GM21825 (cell line): ENCODE measurements around the gene KATNIP.
A peak's percentile ranks its signal among the peaks of the same experiment; 100 is the strongest.

Experiments
- ATAC-seq: cut with Tn5 transposase; IDR thresholded peaks from one replicate; pipeline ENCODE4 v1.9.1; 2021; ENCODE audit warnings: mild to moderate bottlenecking, moderate library complexity; ENCODE audit not compliant: unreplicated experiment

The KATNIP gene

DNA sequence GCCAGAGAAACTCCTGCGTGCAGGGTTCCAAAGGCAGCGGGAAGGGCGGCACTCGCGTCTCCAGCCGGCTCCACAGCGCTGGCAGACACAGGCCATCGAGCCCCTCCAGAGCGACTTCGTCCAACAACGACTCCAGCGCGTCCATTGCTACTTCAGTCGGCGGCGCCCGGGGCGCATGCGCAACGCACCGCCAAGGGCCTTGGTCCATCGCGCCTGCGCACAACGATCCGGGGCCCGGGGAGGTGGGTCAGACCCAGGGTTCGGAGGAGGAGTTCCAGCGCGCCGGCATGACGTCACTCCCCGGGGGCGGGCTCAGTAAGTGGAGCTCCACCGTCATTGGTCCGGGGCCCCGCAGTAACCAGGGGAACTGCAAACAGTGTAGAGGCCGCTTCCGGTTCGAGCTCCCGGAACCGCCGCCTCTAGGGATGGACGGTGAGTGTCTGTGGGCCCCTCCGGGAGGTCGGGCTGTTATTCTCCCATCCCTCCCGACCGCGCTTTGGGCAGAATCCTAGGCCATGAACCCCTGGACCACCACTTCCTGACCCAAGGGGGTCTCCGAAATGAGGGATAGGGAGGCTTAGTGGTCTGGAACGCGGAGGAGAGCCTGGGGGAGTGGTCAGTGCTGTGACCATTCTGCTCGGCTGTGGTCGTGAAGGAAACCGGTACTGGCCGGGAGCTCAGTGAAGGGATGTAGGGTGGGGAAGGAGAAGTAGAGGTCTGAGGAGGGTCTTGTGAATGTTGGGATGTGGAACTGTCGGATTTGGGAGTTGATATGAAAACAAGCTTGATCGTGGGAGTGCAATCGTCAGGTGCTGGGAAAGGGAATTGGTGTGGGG lies at the start of gene KATNIP, which contains the start of gene GTF3C1:
Gene KATNIP (plus strand): TSS at position 399 of the 836 bp plus-strand sequence. CDS start 27 bp downstream, at position 426.
Gene GTF3C1 (minus strand): TSS at position 168 of the 836 bp plus-strand sequence. CDS start 23 bp downstream, at position 145.
- ATAC-seq = peak; percentile 96

DNA sequence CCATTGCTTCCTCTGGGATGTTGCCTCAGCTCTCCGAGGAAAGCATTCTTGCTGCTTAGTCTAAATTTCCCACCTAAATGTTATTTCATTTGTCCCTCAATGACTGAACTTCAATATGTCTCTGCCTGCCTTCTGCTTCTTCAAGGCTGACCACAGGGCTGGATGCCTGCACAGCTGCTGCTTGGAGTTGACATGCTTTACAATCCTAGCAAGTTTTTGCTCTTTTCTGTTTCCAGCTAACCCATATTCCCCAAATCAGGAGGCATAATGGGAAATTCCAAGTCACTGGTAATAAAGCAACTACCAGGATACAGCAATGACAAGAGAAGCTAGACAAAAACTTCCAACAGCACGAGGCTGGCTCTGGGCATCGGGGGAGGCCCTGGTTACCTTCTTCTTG lies 49.1 kb upstream of the KATNIP start:
- no peak for ATAC-seq

DNA sequence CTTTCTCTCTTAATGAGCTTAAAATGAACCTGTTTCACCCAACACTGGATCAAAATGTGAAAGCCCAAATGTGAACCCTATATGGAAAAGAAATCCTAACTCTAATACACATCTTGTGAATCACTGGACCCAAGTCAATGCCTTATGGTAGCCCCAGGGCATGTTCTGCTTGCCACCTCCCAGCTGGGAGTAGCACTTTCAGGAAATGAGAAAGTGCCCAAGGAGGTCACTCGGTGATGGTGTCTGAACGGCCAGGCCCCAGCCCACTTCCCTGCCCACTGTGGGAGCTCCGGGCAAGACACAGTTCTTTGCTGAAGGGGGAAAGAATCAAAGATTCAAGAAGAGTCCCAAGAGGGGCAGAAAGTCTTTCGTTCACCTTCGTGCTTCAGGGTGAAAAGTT lies 46.3 kb upstream of the KATNIP start:
- ATAC-seq = no peak

DNA sequence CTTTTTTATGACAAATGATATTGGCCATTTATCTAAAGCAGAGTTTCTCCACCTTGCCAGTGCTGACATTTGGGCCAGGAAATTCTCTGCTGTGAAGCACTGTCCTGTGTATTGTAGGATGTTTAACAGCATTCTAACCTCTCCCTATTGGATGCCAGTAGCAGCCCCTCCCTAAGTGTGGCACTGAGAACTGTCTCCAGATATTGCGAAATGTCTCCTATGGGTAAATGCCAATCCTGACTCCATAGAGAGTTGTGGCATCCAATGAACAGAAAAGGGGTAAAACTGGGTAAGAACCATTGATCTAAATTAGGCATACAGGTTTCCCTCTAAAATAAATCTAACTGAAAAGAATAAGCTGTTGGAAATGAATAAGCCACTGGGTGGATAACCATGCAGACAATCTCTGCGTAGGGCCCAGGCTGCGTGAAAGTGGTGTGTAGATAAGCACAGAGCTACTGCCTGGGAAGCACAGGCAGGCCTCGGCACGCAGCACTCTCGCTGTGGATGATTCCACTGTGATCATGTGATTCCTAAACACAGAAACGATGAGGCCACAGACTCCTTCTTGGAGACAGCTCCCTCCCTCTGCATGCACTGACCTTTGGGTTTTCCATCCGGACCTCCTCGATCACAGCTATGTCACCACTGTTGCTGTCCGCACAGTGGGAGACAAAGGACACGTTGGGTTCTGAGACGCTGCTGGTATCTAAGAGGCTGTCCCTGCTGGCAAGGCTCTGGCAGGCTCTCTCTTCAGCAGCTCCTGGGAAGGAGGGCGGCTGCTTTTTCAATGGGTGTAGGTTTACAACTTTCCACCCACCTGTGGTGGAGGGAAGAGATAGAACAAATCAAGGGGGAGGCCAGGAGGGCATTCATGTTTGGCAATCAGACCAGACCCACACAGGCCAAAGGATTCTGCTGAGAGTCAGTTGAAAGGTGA lies 44.4 kb upstream of the KATNIP start:
- ATAC-seq = no peak

DNA sequence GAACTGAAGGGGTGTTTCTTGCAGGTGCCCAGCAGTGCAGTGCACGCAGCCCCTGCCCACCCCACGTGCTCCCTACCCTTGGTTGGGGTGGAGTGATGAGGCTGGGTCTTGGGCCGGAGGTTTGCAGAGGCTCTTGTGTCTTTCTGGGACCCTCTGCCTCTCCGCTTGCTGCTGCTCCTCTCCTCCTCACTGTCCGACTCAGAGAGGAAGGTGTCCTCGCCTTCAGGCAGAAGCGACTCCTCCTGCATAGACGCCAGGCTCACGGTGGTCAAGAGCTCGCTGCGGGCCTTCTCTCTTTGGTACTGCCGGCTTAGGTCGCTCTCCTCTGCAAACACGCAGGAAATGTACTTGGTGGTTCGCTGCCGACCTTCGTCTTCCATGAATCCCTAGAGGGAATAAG lies 43.2 kb upstream of the KATNIP start:
- no peak for ATAC-seq

DNA sequence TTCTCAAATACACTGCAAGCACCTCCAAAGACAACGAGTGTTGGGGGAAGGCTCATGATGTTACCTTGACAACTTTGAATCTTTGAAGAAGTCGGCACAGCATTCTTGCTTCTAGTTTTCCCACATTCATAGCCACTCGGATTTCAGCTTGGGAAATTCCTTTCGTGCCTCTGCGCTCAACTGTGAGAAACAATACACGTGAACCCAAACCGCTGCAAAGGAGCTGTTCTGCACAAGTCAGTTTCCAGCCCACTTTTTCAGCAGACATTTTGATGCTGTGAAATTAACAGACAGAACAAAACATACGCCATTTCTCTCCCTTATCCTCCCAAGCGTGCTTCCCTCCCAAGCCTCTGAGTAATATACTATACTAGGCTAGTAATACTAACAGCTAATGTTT lies 41.5 kb upstream of the KATNIP start:
- ATAC-seq = no peak

DNA sequence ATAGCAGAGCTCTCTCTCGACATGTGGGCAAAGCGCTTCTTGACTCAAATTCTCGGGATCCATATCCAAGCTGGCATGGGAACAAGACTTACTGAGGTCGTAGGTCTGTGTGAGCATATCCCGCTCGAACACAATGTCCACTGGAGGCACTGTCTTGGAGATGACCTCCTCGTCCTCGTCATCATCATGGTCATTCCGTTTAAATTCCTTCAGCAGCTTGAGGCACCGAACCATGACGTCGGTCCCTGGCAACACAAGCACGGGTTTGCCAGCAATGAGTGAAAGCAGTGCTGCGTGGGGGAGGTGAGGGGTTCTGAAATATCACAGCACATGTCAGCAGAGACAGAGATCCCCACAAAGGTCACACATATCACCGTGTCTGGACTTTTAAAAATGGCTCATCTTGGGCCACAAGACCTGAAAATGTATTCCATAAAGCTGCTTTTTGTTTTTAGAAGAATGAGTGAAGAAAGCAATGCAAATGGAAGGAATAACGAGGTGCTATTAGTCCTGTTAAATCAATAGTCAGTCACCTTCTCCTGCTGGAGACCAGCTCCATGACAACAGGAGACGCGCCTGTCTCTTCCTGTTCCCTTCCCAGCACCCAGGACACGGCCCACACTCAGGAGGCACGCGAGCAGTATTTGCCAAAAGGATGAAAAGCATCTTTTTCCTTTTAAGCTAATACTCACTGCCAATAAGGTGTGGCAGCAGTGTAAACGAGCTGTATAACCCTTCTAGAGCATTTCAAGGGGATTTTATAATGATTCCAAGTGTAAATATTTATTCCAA lies 38.1 kb upstream of the KATNIP start:
- no peak for ATAC-seq

DNA sequence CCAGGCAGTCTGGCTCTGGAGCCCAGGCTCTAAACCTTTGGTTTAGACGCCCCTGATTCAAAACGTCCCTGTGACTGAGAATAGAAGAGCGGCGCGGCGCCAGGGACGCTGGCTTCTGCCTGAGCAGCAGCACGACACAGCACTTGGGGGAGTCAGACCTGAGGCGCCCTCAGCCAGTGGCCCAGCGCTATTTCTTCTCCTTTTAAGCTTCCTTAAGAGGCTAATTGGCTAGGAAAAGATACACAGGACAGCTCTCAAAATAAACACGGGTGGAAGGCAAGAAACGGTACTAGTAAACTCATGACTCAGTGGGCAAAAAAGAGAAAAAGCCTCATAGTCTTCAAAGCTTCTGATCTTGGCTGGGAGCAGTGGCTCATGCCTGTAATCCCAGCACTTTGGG lies 35.1 kb upstream of the KATNIP start:
- ATAC-seq = no peak

DNA sequence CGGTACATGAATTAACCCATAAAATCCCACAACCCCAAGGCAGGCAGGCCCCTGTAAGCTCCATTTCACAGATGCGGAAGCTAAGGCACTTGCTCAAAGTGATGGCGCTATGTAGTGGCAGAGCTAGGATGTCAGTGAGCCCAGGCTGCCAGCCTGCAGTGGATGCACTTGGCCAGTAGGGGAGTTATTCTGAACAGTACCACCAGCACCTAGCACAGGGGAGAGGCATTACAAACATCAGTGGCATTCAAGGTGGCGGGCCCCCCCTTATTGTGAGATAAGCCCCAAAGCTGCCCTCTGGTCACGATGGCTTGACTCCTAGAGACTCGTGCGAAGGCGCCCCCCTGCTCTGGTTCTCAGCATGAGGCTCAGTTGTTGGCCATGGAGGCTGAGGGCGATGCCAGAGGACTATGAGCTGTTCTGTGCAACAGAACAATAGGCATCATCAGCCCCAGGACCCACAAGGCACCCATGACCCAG lies 34.0 kb upstream of the KATNIP start:
- ATAC-seq = no peak

DNA sequence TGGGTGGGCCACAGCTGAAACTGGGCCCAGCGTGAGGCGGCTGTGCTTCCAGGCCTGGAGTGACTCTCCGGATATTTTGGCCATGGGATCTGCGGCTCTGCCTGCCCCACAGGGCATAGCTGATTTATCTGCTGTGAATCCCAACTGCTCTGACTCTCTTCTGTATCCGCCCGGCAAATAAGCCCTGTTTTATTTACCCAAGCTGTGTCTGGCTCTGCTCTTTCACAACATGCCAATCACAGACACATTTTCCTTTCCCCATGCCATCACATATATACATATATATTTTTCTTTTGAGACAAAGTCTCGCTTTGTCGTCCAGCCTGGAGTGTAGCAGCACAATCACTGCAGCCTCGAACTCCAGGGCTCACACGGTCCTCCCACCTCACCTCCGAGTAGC lies 33.6 kb upstream of the KATNIP start:
- no peak for ATAC-seq

DNA sequence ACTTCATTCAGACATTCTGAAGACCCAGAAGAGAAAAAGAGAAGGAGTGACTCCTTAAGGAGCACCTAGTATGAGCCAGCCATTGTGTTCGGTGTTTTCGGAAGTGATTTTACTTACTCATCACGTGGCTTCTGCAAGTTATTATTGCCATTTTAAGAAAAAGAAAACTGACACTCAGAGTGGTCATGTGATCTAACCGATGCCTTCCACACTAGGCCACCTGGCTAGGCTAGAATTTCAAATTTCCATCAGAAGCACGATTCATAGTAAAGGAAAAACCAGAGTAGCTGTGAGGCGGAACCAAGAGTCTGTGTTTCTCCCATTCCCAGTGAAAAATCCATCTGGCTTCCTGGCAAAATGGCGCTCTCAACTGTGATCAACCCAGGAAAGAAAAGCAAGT lies 32.3 kb upstream of the KATNIP start:
- no peak for ATAC-seq

DNA sequence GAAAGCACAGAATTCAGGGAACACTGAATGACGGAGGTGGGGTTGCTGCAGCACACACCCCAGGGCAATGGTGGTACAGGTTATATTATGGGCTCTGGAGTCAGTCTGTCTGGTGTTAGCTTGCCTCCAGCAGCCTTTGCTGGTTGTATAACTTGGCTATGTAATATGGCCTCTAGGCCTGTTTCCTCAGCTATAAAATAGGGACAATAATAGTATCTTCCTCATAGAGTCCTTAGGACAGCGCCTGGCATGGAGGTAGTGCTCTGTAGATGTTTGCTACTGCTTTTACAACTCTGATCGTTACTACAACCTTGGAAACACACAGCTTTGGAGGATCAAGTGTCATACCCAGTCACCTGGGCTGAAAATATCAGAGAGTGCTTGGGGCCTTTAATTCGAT lies 31.7 kb upstream of the KATNIP start:
- no peak for ATAC-seq

DNA sequence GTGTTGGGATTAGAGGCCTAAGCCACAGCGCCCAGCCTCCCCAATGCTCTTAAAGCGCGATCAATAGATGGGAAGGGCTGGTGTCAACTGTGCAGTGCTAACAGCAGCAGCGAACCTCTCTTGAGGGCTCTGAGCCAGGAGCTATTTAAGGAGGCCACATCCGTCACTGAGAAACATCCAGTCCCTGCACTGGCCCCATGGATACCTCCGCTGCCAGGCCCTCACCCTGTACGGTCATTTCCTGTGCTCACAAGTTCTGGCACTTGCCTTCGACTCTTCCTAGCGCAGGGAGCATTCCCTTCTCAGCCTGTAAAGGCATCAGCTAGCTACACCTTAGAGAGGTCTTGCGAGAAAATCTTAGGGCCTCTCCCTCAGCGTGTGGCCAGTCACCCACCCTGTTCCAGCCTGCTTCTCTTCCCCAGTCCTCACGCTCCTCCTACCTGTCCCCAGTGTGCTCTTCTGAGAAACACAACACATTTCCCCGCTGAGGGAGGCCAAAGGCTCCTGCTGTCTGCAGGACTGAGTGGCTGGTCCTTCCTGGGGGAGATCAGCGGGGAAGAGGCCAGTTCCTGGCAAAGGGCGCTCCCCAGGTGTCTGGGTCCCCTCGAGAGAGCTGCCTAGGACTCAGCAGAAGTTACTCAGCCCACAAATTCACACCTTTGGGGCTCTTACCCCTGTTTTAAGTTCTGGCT lies 28.8 kb upstream of the KATNIP start:
- no peak for ATAC-seq

DNA sequence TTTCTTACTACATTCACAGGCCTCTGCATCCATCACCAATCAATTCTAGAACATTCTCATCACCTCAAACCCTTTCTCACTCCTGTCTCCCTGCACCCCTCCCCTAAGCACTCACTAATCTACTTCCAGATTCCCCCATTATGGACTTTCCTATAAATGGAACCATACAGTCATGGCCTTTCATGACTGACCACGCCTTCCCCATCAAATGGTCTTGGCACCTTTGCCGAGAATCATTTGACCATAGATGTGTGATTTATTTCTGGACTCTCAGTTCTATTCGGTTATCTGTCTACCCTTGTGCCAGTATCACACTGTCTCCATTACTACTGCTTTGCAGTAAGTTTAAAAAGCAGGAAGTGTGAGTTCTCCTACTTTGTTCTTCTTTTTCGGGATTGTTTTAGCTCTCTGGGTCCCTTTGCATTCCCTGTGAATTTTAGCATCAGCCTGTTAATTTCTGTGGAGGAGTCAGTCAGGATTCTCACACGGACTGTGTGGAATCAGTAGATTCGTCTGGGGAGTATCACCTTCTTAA lies 27.7 kb upstream of the KATNIP start:
- no peak for ATAC-seq

DNA sequence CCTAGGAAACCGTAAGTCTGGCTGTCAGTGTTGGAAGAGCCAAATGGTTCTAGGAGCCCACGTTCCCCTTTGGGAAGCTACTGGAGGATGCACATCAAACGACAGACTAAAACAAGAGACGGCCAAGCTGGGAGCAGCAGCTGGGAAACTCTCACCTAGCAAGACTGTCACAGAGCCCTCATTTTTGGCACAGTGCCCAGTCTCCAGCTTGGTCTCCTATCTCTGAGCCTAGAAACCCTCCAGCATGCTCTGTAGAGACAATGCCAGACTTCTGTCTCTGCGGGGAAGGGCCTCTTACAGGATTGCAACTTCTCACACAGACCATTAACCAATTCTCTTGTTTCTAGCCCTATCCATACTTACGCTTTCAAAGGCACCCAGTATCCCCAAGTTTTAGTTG lies 23.8 kb upstream of the KATNIP start:
- no peak for ATAC-seq

DNA sequence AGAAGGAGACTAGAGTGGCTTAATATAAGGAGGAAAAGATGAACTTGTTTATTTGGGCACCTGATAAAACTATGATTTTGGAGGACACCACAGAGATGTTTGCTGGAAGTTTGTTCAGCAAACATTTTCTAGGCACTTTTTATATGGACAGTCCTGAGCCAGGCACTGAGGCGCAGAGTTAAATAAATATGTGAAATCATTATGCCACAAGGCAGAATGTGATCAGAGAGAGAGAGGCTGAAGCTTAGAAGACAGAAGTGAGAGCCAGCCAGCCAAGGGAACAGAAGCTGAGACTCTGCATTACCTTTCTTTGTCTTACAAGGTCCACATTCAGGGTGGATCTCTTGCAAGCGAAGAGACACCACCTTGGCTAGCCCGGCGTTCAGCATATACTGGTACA lies 21.6 kb upstream of the KATNIP start:
- ATAC-seq = no peak

DNA sequence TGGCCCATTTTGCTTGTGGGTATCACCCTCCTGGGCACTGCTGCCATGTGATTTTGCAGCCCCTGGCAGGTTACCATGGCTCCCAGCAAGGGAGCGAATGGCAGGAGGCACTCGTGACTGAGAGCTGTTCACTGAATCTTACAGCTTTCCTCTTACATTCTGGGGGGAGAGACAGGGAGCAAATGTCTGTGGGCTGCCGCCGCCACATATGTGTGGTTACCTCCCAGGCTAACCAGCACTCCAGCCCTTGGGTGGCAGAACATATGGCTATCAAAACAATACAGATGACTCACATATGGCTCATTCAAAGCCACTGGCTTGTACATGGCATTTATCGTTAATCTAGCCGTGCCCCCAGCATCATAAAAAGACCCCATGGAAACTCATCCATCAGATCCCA lies 20.0 kb upstream of the KATNIP start:
- ATAC-seq = no peak

DNA sequence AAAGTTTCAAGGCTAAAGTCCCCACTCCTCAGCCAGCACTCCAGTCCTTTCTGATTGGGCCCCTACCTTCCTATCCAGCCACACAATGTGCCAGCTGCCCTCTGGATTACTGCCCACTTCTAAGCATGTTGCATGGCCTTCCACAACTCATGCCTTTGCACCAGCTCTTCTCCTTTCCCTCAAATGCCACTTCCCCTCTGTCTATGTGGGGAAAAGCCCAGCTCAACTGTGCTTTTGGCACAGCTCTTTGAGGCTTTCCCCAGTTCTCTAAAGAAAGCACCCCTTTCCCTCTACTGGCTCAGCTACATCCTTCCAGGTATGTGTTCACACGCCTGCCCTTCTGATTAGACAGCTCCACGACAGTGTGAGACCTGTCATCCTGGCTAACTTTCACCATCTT lies 18.8 kb upstream of the KATNIP start:
- no peak for ATAC-seq

DNA sequence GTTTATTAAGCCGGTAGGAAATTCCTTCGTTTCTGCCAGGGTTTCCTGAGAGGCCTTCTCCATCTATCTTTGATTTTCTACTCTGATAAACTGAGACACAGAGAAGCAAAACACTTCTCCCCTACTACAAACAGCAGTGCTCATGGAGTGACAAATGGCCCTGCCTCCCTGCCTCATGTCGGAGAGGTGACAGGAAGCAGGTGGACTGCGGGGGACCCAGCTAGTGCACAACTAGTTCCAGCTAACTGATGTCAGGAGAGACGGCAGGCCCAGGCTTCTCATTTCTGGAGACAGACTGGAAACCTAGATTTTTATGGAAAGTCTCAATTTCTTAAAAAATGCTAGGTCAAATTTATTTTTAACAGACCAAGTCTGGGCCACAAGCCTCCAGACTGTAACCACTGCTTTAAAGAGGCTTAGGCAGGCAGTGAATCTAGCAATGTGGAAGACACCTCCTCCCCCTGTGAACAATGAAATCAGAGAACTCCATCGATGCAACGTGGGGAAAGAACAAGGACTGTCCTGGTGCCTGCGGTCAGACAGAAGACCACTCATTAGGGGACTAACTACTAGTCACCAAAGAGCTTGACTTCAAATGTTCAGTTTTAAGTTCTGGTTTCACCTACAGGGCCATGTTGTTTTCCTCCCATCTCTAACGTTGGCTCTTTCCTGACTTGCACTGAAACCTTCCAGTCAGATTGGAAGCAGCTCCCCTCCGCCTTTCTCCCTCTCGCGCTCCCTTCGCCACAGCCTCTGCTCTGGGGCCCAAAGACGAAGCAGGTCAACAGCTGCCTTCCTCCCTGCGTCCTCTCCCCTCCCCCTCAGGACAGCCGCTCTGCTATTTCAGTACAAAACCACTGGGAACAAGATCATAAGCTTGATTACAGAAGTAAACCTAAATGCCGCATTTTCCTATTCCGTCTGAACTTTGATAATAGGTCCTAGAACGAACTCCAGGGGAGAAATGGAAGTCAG lies 17.8 kb upstream of the KATNIP start:
- ATAC-seq = no peak
